HG03558 (cell line): ENCODE results near the gene CXorf49B.
"Not testable (repeated sequence)": the region's sequence is repeated elsewhere in the genome, so short reads cannot be mapped to it uniquely, and the experiment has no call there.

Experiments used
- ATAC-seq: cut with Tn5 transposase; IDR thresholded peaks from one replicate; pipeline ENCODE4 v1.9.1; 2021; ENCODE audit warnings: moderate number of reproducible peaks; ENCODE audit not compliant: unreplicated experiment; ENCODE audit errors: extremely low read depth

The CXorf49B gene

DNA sequence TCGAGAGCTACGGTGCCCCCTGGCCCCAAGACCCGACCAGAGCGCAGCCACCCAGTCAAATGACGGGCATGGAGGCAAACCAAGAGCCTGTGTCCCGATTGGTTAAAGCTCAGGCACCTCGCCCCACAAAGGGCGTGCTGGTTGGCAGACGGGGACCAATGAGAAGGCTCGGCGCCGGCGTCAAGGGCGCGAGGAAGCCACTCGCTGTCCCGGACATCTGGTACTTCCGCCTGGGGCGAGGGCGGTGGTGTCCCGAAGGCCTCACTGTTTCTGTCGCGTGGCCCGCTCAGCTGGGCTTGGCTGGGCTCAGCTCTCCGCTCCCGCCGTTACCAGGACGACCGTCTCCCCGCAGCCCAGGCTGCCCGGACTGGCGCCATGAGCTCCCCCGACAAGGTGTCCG lies at the start of gene CXorf49B:
Gene CXorf49B, plus strand, starts transcription at position 301 of the 400 bp plus-strand sequence. Its CDS starts 75 bp downstream, at position 376.
- not testable (repeated sequence) for ATAC-seq

GRCh38 chrX:71714064-71714463 lies 49.1 kb upstream of the CXorf49B start:
- ATAC-seq = not testable (repeated sequence)

- not testable (repeated sequence) for ATAC-seq
Measured at GRCh38 chrX:71715551-71715950, 47.6 kb upstream of the CXorf49B start.

GRCh38 chrX:71716323-71716722 lies 46.8 kb upstream of the CXorf49B start:
- not testable (repeated sequence) for ATAC-seq

DNA sequence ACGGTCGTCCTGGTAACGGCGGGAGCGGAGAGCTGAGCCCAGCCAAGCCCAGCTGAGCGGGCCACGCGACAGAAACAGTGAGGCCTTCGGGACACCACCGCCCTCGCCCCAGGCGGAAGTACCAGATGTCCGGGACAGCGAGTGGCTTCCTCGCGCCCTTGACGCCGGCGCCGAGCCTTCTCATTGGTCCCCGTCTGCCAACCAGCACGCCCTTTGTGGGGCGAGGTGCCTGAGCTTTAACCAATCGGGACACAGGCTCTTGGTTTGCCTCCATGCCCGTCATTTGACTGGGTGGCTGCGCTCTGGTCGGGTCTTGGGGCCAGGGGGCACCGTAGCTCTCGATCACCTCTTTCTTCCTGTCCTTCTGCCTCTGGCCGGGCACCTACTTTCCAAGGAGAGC lies 45.0 kb upstream of the CXorf49B start, which contains the start of gene CXorf49:
Gene CXorf49, minus strand, starts transcription at position 101 of the 400 bp plus-strand sequence. CDS start 134 bp downstream, outside the sequence.
- ATAC-seq = not testable (repeated sequence)

- ATAC-seq = not testable (repeated sequence)
Measured at GRCh38 chrX:71719195-71719594, 44.0 kb upstream of the CXorf49B start.

DNA sequence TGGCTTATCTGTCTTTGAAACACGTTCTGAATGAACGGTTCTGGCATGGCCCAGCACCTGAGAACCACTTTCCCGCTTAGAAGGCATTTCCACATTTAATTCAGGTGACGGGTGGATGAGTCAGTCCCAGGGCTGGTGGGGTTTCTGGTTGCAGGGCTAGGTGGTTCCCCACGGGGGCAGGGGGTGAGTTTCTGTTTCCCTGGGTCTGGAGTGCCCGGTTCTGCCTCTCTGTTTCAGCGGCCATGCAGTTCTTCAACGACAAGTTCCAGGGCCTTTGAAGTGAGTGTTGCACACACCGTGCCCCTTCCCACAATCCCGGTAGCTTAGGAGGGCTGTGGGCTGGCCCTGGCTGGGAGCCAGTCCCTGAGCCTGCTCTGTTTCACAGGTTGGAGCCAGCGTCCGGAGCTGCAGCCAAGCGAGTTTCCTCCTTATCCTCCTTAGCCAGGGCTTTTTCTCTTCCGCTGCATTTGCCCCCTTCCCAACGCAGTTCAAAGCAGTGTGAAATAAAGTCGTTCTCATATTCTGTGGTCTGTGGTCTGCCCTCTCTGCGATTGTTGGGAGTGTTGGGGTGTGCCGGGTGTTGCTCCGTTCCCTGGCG lies 42.8 kb upstream of the CXorf49B start:
- ATAC-seq = not testable (repeated sequence)

DNA sequence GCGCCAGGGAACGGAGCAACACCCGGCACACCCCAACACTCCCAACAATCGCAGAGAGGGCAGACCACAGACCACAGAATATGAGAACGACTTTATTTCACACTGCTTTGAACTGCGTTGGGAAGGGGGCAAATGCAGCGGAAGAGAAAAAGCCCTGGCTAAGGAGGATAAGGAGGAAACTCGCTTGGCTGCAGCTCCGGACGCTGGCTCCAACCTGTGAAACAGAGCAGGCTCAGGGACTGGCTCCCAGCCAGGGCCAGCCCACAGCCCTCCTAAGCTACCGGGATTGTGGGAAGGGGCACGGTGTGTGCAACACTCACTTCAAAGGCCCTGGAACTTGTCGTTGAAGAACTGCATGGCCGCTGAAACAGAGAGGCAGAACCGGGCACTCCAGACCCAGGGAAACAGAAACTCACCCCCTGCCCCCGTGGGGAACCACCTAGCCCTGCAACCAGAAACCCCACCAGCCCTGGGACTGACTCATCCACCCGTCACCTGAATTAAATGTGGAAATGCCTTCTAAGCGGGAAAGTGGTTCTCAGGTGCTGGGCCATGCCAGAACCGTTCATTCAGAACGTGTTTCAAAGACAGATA lies 2.4 kb upstream of the CXorf49B start:
- not testable (repeated sequence) for ATAC-seq

- ATAC-seq = not testable (repeated sequence)
Measured at GRCh38 chrX:71764832-71765231, 1.7 kb downstream of the CXorf49B start.

DNA sequence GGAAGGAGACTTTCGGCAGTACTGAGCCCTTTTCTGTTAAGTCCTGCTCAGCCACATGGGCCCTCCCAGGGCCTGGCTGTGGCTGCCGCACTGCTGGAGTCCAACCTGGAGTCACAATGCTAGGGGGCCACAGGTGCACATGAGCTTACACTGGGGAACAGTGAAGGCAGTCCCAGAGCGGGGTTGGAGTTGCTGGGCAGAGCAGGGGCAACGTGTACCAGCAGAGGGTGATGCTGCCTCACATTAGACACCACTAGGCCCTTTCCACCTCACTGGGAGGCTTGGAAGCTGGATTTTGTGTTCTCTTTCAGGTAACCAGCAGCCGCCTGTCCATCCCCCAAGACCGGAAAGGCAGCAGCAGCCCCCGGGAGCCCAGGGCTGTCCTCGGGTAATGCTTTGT lies 2.5 kb downstream of the CXorf49B start:
- not testable (repeated sequence) for ATAC-seq

DNA sequence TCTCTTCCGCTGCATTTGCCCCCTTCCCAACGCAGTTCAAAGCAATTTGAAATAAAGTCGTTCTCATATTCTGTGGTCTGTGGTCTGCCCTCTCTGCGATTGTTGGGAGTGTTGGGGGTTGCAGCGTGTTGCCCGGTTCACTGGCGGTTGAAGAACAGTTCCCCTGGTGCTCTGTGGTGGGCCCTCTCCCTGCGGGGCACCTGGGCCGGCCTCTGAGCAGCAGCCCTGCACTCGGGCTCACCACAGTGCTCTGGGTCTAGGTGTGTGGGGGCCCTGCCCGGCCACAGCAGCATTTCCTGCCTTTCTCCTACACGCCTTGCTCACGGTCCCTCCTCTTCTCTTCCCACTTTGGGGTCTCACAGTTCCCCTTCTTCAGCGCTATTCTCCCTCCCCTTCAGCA lies 4.0 kb downstream of the CXorf49B start:
- not testable (repeated sequence) for ATAC-seq

- ATAC-seq = not testable (repeated sequence)
Measured at GRCh38 chrX:71778322-71778721, 15.2 kb downstream of the CXorf49B start.

- ATAC-seq = not testable (repeated sequence)
Measured at GRCh38 chrX:71782225-71782949, 19.2 kb downstream of the CXorf49B start.

DNA sequence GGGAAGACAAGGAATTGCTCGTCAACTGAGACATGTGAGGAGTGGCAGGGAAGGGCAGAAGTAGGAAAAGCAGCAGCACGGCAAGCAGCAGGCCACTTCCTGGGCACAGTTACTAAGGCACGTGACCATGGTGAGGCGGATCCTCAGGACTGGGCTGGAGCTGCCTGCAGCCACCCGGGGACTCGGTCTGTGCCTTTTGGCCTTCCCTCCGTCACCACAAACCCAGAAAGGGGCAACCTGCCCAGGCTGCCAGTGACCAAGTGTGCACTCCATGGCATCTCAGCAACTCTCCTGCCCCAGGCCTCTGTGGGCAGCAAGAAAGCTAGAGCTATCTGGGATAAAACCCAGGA lies 19.8 kb downstream of the CXorf49B start:
- not testable (repeated sequence) for ATAC-seq

- ATAC-seq = not testable (repeated sequence)
Measured at GRCh38 chrX:71783569-71784347, 20.6 kb downstream of the CXorf49B start.

DNA sequence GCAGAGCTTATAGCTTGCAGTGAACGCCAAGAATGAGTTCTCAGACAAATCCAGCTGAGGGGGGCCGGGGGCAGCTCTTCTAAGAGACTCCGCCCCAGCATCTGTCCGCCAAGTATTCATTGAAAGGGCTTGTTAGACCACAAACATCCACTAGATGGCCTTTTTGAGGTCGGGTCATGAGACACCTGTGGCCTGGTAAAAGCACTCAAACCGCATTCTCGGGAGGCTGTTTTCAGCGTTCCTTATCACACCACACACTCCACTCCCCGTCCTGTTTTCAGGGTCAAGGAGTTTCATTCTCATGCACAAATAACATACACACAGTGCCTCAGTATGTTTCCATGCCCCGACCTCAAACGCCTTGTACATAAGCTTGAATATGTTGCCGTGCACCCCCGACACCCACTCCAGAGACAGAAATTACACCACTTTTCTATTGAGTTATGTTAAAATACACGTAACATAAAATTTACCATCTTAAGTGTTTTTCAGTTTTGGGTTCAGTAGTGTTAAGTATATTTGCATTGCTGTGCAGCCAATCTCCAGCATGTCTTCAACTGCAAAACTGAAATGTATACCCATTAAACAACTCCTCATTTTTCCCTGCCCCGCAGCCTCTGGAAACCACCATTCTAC lies 21.3 kb downstream of the CXorf49B start:
- ATAC-seq = not testable (repeated sequence)

DNA sequence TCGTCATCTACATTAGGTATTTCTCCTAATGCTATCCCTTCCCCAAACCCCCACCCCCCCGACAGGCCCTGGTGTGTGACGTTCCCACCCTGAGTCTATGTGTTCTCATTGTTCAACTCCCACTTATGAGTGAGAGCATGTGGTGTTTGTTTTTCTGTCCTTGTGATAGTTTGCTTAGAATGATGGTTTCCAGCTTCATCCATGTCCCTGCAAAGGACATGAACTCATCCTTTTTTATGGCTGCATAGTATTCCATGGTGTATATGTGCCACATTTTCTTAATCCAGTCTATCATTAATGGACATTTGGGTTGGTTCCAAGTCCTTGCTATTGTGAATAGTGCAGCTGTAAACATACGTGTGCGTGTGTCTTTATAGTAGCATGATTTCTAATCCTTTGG lies 43.3 kb downstream of the CXorf49B start:
- not testable (repeated sequence) for ATAC-seq

GRCh38 chrX:71809886-71810285 lies 46.7 kb downstream of the CXorf49B start:
- no peak for ATAC-seq

DNA sequence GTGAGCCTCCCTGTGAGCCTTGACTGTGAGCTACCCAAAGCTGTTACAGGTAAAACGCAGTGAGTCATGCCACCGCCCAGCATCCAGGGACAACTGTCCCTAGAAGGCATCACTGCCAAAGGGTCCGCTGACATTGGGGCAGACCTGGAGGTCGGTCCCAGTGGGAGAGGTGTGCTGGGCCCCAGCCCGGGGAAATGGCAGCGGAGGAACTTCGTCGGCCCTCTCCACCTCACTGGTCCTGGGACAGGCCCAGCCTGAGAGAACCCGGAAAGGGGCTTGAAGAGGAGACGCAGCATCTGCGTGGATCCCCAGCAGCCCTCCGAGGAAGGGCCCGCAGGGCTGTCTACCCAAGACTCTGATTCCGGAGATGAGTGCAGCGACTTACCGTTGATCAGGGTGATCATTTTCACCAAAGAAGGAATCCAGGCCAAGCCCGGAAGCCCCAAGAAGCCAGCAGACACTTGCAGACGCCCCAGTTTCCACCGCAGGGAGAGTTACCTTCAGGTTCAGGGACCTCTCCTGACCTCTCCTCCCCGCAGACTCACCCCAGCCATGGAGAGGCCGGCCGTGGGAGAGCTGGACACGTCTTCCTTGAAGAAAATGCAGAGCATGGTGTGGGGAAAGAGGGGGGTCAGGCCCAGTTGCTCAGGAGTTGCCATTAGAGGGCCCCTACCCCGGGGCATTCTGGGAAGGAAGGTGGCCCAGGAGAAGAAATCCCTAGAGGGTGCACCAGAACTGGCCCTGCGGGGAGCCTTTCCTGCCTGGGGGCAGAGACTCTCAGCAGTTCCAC lies 51.2 kb downstream of the CXorf49B start:
- ATAC-seq = no peak
